SK-N-SH (cell line): Measurements from ENCODE around the gene SLC25A4.

Source experiments
- EP300 ChIP-seq, 2 experiments: IDR thresholded peaks; 2 replicates each; pipeline versions ENCODE4 v1.4.0 to v1.6.1; 2012; ENCODE audit warnings: borderline replicate concordance in 1 of 2, low read depth in 1 of 2, low read length in 1 of 2
- FOXJ3 ChIP-seq: sonication (generic); formaldehyde crosslinking; IDR thresholded peaks from 2 replicates; pipeline ENCODE4 v1.5.1; 2020; ENCODE audit warnings: mild to moderate bottlenecking, missing genetic modification reagents
- MXI1 ChIP-seq: IDR thresholded peaks from 2 replicates; pipeline ENCODE4 v1.6.1; 2012; ENCODE audit warnings: mild to moderate bottlenecking, low read depth, low read length, improper control_type of control experiment
- NRF1 ChIP-seq: IDR thresholded peaks from 2 replicates; pipeline ENCODE4 v1.6.1; 2012; ENCODE audit warnings: low read depth, mild to moderate bottlenecking, low read length
- POLR2AphosphoS5 ChIP-seq: IDR thresholded peaks from 2 replicates; pipeline ENCODE4 v1.6.1; 2012; ENCODE audit warnings: low read depth, low read length
- SMC3 ChIP-seq: IDR thresholded peaks from 2 replicates; pipeline ENCODE4 v1.6.1; 2012; ENCODE audit warnings: low read depth, low read length, improper control_type of control experiment
- TEAD4 ChIP-seq: IDR thresholded peaks from 2 replicates; pipeline ENCODE4 v1.4.0; 2012; ENCODE audit warnings: mild to moderate bottlenecking, borderline replicate concordance; ENCODE audit not compliant: insufficient read depth
- TF ChIP-seq, protein P1 (sequence below): fragments of 200-600 bp; sonication (generic); IDR thresholded peaks from 2 replicates; pipeline ENCODE4 v1.6.1; 2017; ENCODE audit warnings: antibody characterized with exemption, mild to moderate bottlenecking, moderate library complexity
- TF ChIP-seq, protein P2 (sequence below): IDR thresholded peaks from 2 replicates; pipeline ENCODE4 v1.4.0; 2012; ENCODE audit warnings: low read depth
- TF ChIP-seq, protein P3 (sequence below): IDR thresholded peaks from 2 replicates; pipeline ENCODE4 v1.4.0; 2012; ENCODE audit warnings: low read depth, borderline replicate concordance
- TF ChIP-seq, protein P4 (sequence below): IDR thresholded peaks from 2 replicates; pipeline ENCODE4 v1.4.0; 2012; ENCODE audit warnings: low read depth, borderline replicate concordance
- TF ChIP-seq, protein P5 (sequence below): IDR thresholded peaks from 2 replicates; pipeline ENCODE4 v1.6.1; 2012; ENCODE audit warnings: mild to moderate bottlenecking, low read depth, low read length, moderate library complexity

DNA sequence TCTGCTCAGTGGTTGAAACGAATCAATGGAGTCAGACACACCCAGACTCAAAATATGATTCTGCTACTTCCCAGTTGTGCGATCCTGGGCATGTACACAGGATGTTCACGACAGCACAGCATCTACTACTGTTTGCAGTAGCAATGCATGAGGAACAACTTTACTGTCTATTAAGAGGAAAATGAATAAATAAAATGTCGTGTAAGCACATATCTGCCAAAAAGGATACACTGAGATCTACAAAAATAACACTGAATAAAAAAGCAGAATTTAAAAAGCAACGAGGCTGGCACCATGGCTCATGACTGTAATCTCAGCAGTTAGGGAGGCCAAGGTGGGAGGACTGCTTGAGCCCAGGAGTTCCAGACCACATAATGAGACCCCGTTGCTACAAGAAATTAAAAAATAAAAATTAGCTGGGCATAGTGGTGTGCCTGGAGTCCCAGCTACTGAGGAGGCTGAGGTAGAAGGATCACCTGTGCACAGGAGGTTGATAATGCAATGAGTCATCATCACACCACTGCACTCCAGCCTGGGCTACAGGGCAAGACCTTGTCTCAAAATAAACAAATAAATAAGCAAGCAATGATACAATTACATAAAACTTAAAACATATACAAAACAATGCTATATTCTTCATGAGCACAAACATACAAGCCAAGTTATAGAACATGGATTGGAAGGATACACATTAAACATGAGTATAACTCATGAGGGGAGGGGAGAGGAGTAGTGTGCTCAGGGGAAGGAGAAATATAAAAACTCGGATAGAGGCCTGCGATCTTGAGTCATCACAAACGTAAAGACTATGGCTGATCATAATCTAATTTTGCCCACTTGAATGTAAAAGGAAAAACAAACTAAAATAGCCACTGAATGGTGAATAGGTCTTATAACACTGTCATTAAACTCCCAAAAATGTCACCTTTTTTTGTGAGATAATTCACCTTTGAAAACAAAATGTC lies 52.1 kb downstream of the SLC25A4 start:
- TF ChIP-seq, protein P1, sequence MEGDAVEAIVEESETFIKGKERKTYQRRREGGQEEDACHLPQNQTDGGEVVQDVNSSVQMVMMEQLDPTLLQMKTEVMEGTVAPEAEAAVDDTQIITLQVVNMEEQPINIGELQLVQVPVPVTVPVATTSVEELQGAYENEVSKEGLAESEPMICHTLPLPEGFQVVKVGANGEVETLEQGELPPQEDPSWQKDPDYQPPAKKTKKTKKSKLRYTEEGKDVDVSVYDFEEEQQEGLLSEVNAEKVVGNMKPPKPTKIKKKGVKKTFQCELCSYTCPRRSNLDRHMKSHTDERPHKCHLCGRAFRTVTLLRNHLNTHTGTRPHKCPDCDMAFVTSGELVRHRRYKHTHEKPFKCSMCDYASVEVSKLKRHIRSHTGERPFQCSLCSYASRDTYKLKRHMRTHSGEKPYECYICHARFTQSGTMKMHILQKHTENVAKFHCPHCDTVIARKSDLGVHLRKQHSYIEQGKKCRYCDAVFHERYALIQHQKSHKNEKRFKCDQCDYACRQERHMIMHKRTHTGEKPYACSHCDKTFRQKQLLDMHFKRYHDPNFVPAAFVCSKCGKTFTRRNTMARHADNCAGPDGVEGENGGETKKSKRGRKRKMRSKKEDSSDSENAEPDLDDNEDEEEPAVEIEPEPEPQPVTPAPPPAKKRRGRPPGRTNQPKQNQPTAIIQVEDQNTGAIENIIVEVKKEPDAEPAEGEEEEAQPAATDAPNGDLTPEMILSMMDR: no peak
- TF ChIP-seq TEAD4: no peak
- no peak for TF ChIP-seq SMC3
- TF ChIP-seq, protein P2, sequence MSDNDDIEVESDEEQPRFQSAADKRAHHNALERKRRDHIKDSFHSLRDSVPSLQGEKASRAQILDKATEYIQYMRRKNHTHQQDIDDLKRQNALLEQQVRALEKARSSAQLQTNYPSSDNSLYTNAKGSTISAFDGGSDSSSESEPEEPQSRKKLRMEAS: no peak
- no peak for TF ChIP-seq FOXJ3 (CRISPR knock-in tag)
- TF ChIP-seq, protein P3, sequence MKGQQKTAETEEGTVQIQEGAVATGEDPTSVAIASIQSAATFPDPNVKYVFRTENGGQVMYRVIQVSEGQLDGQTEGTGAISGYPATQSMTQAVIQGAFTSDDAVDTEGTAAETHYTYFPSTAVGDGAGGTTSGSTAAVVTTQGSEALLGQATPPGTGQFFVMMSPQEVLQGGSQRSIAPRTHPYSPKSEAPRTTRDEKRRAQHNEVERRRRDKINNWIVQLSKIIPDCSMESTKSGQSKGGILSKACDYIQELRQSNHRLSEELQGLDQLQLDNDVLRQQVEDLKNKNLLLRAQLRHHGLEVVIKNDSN: no peak
- TF ChIP-seq POLR2AphosphoS5: no peak
- TF ChIP-seq, protein P4, sequence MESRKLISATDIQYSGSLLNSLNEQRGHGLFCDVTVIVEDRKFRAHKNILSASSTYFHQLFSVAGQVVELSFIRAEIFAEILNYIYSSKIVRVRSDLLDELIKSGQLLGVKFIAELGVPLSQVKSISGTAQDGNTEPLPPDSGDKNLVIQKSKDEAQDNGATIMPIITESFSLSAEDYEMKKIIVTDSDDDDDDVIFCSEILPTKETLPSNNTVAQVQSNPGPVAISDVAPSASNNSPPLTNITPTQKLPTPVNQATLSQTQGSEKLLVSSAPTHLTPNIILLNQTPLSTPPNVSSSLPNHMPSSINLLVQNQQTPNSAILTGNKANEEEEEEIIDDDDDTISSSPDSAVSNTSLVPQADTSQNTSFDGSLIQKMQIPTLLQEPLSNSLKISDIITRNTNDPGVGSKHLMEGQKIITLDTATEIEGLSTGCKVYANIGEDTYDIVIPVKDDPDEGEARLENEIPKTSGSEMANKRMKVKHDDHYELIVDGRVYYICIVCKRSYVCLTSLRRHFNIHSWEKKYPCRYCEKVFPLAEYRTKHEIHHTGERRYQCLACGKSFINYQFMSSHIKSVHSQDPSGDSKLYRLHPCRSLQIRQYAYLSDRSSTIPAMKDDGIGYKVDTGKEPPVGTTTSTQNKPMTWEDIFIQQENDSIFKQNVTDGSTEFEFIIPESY: no peak
- TF ChIP-seq MXI1: no peak
- no peak for TF ChIP-seq EP300 (IDR thresholded peaks at IDR 0.05; ENCODE audit: borderline replicate concordance in 1 of 2, low read depth in 1 of 2, low read length in 1 of 2)
- TF ChIP-seq NRF1: no peak
- TF ChIP-seq, protein P5, sequence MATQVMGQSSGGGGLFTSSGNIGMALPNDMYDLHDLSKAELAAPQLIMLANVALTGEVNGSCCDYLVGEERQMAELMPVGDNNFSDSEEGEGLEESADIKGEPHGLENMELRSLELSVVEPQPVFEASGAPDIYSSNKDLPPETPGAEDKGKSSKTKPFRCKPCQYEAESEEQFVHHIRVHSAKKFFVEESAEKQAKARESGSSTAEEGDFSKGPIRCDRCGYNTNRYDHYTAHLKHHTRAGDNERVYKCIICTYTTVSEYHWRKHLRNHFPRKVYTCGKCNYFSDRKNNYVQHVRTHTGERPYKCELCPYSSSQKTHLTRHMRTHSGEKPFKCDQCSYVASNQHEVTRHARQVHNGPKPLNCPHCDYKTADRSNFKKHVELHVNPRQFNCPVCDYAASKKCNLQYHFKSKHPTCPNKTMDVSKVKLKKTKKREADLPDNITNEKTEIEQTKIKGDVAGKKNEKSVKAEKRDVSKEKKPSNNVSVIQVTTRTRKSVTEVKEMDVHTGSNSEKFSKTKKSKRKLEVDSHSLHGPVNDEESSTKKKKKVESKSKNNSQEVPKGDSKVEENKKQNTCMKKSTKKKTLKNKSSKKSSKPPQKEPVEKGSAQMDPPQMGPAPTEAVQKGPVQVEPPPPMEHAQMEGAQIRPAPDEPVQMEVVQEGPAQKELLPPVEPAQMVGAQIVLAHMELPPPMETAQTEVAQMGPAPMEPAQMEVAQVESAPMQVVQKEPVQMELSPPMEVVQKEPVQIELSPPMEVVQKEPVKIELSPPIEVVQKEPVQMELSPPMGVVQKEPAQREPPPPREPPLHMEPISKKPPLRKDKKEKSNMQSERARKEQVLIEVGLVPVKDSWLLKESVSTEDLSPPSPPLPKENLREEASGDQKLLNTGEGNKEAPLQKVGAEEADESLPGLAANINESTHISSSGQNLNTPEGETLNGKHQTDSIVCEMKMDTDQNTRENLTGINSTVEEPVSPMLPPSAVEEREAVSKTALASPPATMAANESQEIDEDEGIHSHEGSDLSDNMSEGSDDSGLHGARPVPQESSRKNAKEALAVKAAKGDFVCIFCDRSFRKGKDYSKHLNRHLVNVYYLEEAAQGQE: no peak
